NCI-H146 treated with DMSO at 0.1 percent for 48 hours (cell line): ENCODE data around the gene NOS1AP.

Source experiments
- DNase-seq: peaks from one replicate; lab custom pipeline; 2025; ENCODE audit not compliant: unreplicated experiment; lab: John Stamatoyannopoulos, UW

Gene NOS1AP

DNA sequence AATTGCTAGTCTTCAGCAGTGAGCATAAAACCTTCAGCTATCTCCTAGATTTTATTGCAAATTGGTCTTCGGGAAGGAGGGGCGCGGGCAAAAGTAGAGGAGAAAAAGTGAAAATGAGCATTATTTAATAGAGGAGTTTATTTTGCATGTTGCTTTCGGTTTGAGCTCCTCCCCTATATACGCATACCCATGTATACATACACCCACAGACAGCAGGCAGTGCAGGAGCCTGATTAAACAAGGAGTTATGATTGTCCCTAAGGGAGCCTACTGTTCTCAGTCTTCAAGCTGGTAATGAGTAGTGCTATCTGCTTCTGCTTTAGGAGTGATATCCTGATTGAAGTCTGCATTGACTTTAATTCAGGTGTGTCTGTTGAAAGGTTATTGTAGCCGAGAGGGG is 173.3 kb downstream of the NOS1AP start:
- DNase-seq: no peak

GRCh38 chr1:162248854-162249535 is 179.5 kb downstream of the NOS1AP start:
- DNase-seq: peak; percentile 58

DNA sequence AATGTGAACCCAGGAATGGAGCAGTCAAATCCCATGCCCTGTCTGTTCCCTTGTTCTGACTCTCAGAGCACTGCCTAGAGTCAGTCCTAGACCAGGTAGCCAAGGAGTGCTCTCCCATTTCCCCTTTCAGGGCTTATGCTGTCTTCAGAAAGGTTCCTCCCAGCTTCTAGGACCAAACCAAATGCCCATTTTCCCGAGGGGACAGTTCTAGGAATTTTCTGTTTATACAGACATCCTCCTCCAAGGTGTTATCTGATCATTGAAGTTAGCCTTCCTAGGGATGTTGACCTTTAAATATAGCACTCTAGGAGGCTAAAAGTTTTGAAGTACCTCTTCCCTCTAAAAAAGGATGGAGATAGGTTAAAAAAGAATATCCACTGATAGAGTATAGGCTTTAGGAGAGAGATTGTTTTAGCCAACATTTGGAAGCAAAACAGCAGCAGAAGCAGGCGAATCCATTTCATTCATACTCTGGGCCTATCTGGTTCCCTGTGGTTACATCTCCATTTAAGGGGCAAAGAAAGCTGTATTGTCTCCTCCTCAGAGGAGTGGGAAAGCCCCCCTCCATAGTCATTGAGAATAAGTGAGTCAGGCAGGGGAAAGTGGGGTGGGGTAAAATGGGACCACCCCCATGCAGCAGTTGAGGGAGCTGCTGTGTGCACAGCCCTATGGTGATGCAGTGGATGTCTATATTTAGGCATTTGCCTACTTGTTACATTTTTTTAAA is 180.7 kb downstream of the NOS1AP start:
- DNase-seq: no peak

DNA sequence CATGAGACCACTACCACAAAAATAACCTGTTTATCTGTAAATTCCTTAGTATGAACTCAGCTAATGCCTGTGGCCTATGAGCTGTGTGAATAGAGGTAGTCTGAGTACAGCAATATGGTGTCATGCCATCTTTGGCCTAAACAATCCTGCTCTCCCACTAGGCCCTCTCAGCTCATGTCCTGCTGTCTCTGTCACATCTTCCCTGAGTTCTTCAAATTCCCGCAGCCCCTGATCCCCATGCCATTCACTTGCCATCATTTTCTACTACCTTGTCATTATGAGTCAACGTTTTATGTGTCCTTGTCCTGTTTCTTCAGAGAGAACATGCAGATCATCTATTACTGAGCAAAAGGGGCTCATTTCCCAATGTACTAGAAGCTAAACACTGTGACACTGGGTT is 181.6 kb downstream of the NOS1AP start:
- no peak for DNase-seq

DNA sequence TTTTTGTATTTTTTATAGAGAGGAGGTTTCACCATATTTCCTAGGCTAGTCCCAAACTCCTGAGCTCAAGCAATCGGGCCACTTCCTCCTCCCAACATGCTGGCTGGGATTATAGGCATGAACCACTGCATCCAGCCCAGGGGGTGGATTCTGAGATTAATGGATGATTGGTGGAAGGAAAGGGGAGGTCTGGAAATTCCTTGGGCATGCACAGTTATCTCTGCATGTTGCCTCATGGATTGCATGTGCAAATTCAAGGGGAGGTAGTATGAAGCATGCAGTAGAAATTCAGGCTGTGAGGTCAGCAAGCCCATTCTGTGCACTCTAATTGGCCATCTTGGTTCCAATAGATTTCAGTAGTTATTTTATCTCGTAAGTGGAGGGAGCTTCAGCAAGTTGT is 182.7 kb downstream of the NOS1AP start:
- no peak for DNase-seq

DNA sequence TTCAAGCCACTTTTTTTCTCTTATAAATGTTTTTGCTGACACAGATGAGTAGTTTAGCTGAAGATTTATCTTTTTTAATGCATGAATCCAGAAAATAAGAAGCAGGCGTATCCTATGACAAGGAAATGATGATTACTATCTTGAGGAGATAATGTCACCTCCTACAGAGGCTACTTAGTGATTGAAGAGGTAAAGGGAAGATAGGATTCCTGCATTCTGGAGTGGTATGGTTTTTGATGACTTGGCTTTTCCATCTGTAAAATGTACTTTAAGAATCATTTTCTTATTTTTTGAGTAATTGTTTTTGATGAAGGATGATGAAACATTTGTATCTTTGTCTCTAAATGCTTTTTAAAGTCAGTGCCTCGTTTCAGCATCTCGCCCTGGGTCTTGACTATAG is 184.3 kb downstream of the NOS1AP start:
- no peak for DNase-seq

DNA sequence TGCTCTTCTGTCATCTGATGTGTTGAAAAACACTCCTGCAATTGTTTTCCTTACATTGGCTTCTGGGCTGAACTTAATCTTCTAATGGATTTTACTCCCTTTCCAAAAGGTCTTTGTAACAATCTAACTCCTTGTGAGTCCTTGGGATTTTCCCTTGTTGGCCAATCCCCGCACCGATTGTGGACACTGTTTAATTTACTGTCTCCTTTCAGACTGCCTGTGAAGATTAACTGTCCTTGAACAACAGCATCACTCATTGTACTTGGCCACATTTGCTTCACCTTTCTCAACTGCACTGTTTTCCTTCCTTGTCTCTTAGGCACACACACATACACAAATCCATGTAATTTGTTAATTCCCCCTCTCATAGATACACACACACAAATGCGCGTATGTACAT is 186.8 kb downstream of the NOS1AP start:
- DNase-seq: no peak

- DNase-seq: no peak
These were observed 188.9 kb downstream of the NOS1AP start for GRCh38 chr1:162258394-162258793.

DNA sequence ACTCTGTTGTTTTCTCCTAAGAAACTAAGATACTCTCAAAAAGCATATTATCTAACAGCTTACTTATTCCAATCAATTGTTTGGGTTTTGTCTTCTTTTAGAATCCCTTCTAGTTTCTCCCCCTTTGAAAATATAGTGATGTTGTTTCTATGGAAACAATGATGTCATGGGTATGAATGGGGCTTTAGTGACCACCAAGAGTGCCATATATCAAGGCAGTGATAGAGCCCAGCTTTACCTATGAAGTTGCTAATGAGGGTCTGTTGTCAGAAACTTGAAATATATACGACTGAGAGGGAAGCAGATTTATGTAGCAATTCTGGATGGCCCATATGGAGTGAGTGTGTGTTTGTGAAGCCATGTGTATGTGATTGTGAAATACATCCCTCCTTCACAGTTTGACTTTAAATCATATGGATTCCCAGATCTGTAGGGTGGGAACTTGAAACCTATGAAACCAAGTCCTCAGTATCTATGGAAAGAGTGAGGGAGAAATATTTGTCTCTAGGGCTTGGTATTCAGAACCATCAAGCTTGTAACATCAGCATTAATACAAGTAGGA is 190.5 kb downstream of the NOS1AP start:
- DNase-seq: no peak

DNA sequence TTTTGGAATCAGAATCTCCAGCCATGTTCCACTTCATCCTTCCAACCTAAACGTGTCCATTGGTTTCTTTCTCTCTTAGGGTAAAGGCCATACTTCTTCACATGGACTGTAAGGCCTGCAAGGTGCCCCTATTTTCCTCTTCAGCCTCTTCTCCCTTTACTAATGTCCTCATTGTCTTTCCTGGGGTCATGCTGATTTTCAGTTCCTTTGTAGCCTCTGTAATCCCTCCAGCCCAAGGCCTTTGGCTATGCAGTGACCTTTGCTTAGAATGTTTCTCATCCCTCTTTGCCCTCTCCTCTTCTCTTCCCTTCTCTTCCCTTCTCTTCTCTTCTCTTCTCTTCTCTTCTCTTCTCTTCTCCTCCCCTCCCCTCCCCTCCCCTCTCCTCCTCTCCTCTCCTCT is 194.6 kb downstream of the NOS1AP start:
- no peak for DNase-seq

DNA sequence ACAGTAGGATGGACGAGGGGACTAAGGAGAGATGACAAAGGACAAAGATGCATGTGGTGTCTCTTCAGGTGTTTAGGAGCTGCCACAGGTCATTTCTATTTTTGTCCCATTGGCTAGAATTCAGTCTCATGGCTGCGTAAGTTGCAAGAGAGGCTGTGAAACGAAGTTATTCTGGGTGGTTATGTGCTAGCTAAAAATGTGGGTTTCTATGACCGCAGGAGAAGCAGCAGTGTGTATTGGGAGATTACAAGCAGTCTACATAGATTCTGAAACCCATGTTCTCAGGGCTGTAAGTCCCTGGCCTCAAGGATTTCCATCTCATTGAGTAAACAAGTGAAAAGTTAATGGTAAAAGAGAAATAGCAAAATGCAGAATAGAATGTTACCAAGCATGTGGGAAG is 196.5 kb downstream of the NOS1AP start:
- DNase-seq: no peak

GRCh38 chr1:162270016-162270770 is 200.7 kb downstream of the NOS1AP start:
- no peak for DNase-seq

DNA sequence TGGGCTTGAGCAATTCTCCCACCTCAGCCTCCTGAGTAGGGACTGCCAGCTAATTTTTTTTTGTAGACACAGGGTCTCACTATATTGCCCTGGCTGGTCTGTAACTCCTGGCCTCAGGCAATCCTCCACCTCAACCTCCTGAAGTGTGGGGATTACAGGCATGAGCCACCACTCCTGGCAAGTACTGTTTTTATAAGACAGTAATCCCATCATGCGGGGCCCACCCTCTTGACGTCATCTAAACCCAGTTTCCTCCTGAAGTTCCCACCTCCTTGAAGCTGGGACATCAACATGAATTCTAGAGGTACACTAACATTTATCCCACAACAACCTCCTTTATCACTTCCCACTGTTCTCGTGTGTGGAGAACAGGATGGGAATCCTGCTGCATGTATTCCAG is 202.5 kb downstream of the NOS1AP start:
- no peak for DNase-seq

- no peak for DNase-seq
These were observed 202.9 kb downstream of the NOS1AP start for GRCh38 chr1:162272419-162272818.

- DNase-seq: no peak
These were observed 206.2 kb downstream of the NOS1AP start for GRCh38 chr1:162275622-162276175.

DNA sequence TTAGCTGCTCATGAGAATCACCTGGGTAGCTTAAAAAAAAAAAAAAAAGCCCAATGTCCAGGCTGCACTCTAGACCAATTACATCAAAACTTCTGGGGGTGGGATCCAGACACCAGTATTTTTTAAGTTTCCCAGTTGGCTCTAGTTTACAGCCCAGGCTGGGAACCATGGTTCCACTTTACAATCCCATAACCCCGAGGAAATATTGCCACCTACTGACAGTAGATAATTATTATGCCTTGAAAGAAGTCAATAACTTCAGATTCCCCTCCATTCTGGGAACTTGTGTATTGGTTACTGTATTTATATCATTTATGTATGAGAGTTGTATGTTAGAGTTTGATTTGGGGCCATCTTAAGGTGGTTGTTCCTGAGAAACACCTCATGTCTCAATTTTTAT is 207.0 kb downstream of the NOS1AP start:
- DNase-seq: no peak

DNA sequence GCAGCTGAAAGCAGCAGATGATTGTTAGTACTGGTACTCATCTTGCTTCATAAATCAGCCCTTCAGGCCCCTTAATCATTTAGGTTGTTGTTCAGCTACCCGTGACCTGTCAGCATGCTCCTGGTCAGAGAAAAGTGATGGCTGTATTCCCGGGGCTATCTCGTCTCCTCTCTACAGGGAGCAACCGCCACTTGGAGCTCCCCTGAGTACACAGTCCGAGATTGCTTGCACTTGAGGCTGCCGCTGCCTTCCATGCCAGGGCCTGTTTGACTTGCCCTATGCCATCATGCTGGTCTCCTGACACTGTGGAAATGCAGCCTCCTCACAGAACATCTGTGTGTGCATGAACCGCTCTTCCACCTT is 209.6 kb downstream of the NOS1AP start:
- DNase-seq: peak; percentile 37

- no peak for DNase-seq
These were observed 211.9 kb downstream of the NOS1AP start for GRCh38 chr1:162281426-162281825.

GRCh38 chr1:162283657-162284056 is 214.2 kb downstream of the NOS1AP start:
- no peak for DNase-seq

DNA sequence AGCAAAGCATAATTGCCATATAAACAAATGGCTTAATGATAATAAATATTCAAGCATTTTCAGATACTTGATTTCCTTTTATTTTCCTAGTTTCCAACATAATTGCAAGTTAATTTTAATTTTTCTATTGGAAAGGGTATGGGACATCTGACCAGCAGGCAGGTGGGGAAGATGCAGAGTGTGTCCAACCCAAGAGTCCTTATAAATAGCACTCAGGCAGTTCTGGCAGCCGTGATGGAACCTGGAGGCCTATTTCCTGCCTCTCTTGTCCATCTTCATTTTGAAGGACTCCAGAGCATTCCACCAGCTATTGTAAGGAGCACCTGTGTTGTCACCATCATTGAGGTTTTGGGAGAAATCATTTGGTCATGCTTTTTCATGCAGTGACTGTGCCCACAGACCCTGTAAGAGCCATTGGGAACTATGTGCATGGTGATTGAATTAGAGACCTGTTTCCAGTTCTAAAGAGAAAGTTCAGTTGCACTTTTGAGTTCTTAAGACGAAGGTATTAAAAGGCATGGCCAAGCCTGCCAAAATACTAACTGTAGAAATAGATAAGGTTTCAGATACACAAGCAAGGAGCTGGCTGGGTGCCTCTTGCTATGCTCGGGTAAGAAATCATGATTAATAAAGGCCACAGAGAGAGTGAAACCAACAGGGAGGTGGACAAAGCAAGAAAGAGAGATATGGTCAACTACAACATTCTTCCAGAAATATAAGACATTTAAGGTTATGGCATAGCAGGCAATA is 214.9 kb downstream of the NOS1AP start:
- DNase-seq: no peak

GRCh38 chr1:162285149-162285561 is 215.7 kb downstream of the NOS1AP start:
- DNase-seq: peak; percentile 22
